ENCODE data around the gene SHROOM3.

GRCh38 chr4:76470532-76470931, 35.5 kb downstream of the SHROOM3 start:
- no peak for TF ChIP-seq POLR2A (IDR thresholded peaks at IDR 0.05)
- TF ChIP-seq CTCF (IDR thresholded peaks at IDR 0.05), result no peak
